ENCODE data around the gene ERMARD. TPM values are rescaled to one million over a fixed set of nuclear protein-coding genes. Genes with fewer than 3 reads are reported as not detected.

The ERMARD gene
- total and polyA plus RNA-seq, 8 donors, result 16.8 to 56.1 (median 44.9) TPM

- Histone ChIP-seq H3K4me3 (no peak overlapping the region), H3K4me1 (peaks cover 3 to 11% of the 10 kb centered on the region in 2 donors), H3K27ac (no peak overlapping the region), H3K27me3 (peaks cover 0 to 30% of the 10 kb centered on the region in 2 donors), H3K36me3 (no peaks in the 10 kb centered on the region), H3K9me3 (no peaks in the 10 kb centered on the region)
- DNase-seq (no peak), ATAC-seq (no peak)
- intact Hi-C loops (cut with DNase I), result no loop called here
- TF ChIP-seq CTCF (IDR thresholded peaks at IDR 0.05), result no peak
These were observed 53.9 kb downstream of the ERMARD start for GRCh38 chr6:169805242-169805838.

GRCh38 chr6:169806701-169807100 is 55.3 kb downstream of the ERMARD start:
- Histone ChIP-seq H3K4me3 (no peak overlapping the region), H3K9me3 (no peaks in the 10 kb centered on the region), H3K36me3 (no peaks in the 10 kb centered on the region), H3K27me3 (peaks cover 0 to 30% of the 10 kb centered on the region in 2 donors), H3K27ac (no peak overlapping the region), H3K4me1 (no peaks in the 10 kb centered on the region)
- ATAC-seq (no peak), DNase-seq (no peak)
- intact Hi-C loops (cut with DNase I), result no loop called here
- TF ChIP-seq CTCF (IDR thresholded peaks at IDR 0.05), result no peak

GRCh38 chr6:169807229-169807628 is 55.8 kb downstream of the ERMARD start:
- intact Hi-C loops (cut with DNase I), result no loop called here
- no peak for DNase-seq
- H3K4me3 ChIP-seq, result no peak overlapping the region
- ATAC-seq, result no peak
- H3K36me3 ChIP-seq, result no peaks in the 10 kb centered on the region
- peaks cover 0 to 30% of the 10 kb centered on the region in 2 donors for H3K27me3 ChIP-seq
- H3K4me1 ChIP-seq, result no peaks in the 10 kb centered on the region
- no peak for TF ChIP-seq CTCF (IDR thresholded peaks at IDR 0.05)
- no peak overlapping the region for H3K27ac ChIP-seq
- H3K9me3 ChIP-seq, result no peaks in the 10 kb centered on the region

- no peak for TF ChIP-seq CTCF (IDR thresholded peaks at IDR 0.05)
- no peaks in the 10 kb centered on the region for H3K9me3 ChIP-seq
- peaks cover 0 to 30% of the 10 kb centered on the region in 2 donors for H3K27me3 ChIP-seq
- DNase-seq, result peak in 1 of 4 donors; percentile 21
- ATAC-seq, result no peak
- no peak overlapping the region for H3K27ac ChIP-seq
- intact Hi-C loops (cut with DNase I), result no loop called here
- no peaks in the 10 kb centered on the region for H3K4me1 ChIP-seq
- no peak overlapping the region for H3K4me3 ChIP-seq
- no peaks in the 10 kb centered on the region for H3K36me3 ChIP-seq
These were observed 56.5 kb downstream of the ERMARD start for GRCh38 chr6:169807699-169808607.

GRCh38 chr6:169808608-169808967 is 57.2 kb downstream of the ERMARD start:
- H3K9me3 ChIP-seq, result no peaks in the 10 kb centered on the region
- no peak overlapping the region for H3K4me3 ChIP-seq
- DNase-seq (no peak), ATAC-seq (no peak)
- no peaks in the 10 kb centered on the region for H3K4me1 ChIP-seq
- no peak overlapping the region for H3K27ac ChIP-seq
- peaks cover 0 to 30% of the 10 kb centered on the region in 2 donors for H3K27me3 ChIP-seq
- H3K36me3 ChIP-seq, result no peaks in the 10 kb centered on the region
- TF ChIP-seq CTCF (IDR thresholded peaks at IDR 0.05), result no peak
- intact Hi-C loops (cut with DNase I), result no loop called here
